IMR-90 (cell line): ENCODE data around the gene PLA2G4A. TPM values are rescaled to one million over a fixed set of nuclear protein-coding genes. Genes with fewer than 3 reads are reported as not detected.

Experiments used
- ATAC-seq: fragments of 200-7000 bp; cut with Tn5 transposase; 2 replicates; pipeline ENCODE4 v1.9.1; 2020; ENCODE audit warnings: low read depth, mild to moderate bottlenecking, moderate library complexity
- BruUV-seq: library from RNA; stranded (reverse); fragments of 400-500 nt; replicated peaks from 2 replicates; lab custom pipeline; 2021; lab: Mats Ljungman, UMichigan
- CTCF ChIA-PET: fragments of 300-600 bp; formaldehyde crosslinking; extraction: SDS; loops from one replicate; lab custom pipeline; 2021; ENCODE audit warnings: antibody characterized with exemption; lab: Yijun Ruan, JAX
- POLR2A ChIA-PET: fragments of 300-600 bp; sonication (Branson Sonifier 250); formaldehyde crosslinking; loops from one replicate; lab custom pipeline; 2022; ENCODE audit warnings: antibody characterized with exemption; ENCODE audit not compliant: unreplicated experiment; lab: Charles Lee
- DNase-seq: peaks from one replicate; pipeline ENCODE4 v3.0.0; 2013
- H2AFZ ChIP-seq: replicated peaks from 2 replicates; pipeline ENCODE3; 2013; ENCODE audit warnings: low read length, mild to moderate bottlenecking; ENCODE audit not compliant: poor library complexity
- H2AK5ac ChIP-seq: 2 replicates; pipeline ENCODE4 v1.6.1; 2013; ENCODE audit warnings: low read depth, low read length, inconsistent platforms
- H2AK9ac ChIP-seq: replicated peaks from 2 replicates; pipeline ENCODE3; 2013; ENCODE audit warnings: mild to moderate bottlenecking, low read depth, low read length, moderate library complexity; ENCODE audit not compliant: poor library complexity
- H2BK120ac ChIP-seq: 2 replicates; pipeline ENCODE4 v1.6.1; 2013; ENCODE audit warnings: low read depth, low read length, inconsistent platforms
- H2BK15ac ChIP-seq: 3 replicates; pipeline ENCODE4 v1.6.1; 2013; ENCODE audit warnings: low read depth, low read length, inconsistent platforms
- H2BK20ac ChIP-seq: 2 replicates; pipeline ENCODE4 v1.6.1; 2013; ENCODE audit warnings: low read depth, mild to moderate bottlenecking, inconsistent platforms, low read length, moderate library complexity
- H2BK5ac ChIP-seq: 2 replicates; pipeline ENCODE4 v1.6.1; 2013; ENCODE audit warnings: mild to moderate bottlenecking, low read depth, low read length, inconsistent platforms; ENCODE audit not compliant: poor library complexity, severe bottlenecking
- H3K14ac ChIP-seq: replicated peaks from 2 replicates; pipeline ENCODE4 v1.6.1; 2013; ENCODE audit warnings: low read depth, low read length, inconsistent platforms
- H3K18ac ChIP-seq: 2 replicates; pipeline ENCODE4 v1.6.1; 2013; ENCODE audit warnings: low read depth, low read length, control low read depth
- H3K23ac ChIP-seq: 2 replicates; pipeline ENCODE4 v1.6.1; 2013; ENCODE audit warnings: low read depth, low read length, inconsistent platforms
- H3K27ac ChIP-seq: 2 replicates; pipeline ENCODE4 v1.5.1; 2013; ENCODE audit warnings: mild to moderate bottlenecking, control low read depth, low read length; ENCODE audit not compliant: insufficient read depth
- H3K27me3 ChIP-seq: 2 replicates; pipeline ENCODE4 v1.6.1; 2013; ENCODE audit warnings: low read length; ENCODE audit not compliant: control insufficient read depth, insufficient read depth
- H3K36me3 ChIP-seq: 2 replicates; pipeline ENCODE4 v1.6.1; 2013; ENCODE audit warnings: low read length, mixed read lengths; ENCODE audit not compliant: control insufficient read depth, insufficient read depth
- H3K4ac ChIP-seq: 2 replicates; pipeline ENCODE4 v1.6.1; 2013; ENCODE audit warnings: low read depth, low read length, inconsistent platforms
- H3K4me1 ChIP-seq: 2 replicates; pipeline ENCODE4 v1.6.1; 2013; ENCODE audit warnings: low read length, mixed read lengths; ENCODE audit not compliant: control insufficient read depth, insufficient read depth
- H3K4me2 ChIP-seq: 2 replicates; pipeline ENCODE4 v1.6.1; 2013; ENCODE audit warnings: low read depth, mild to moderate bottlenecking, control low read depth, low read length, moderate library complexity
- H3K4me3 ChIP-seq: 2 replicates; pipeline ENCODE4 v1.5.1; 2013; ENCODE audit warnings: low read depth, mild to moderate bottlenecking, control low read depth, low read length, moderate library complexity; ENCODE audit not compliant: insufficient read depth
- H3K56ac ChIP-seq: 2 replicates; pipeline ENCODE4 v1.6.1; 2013; ENCODE audit warnings: low read length, inconsistent platforms; ENCODE audit not compliant: insufficient read depth; ENCODE audit errors: extremely low read depth
- H3K79me1 ChIP-seq, 2 experiments: 2 replicates each; pipeline ENCODE4 v1.6.1; 2013; ENCODE audit warnings: low read length in 2 of 2, inconsistent platforms in 1 of 2, low read depth in 1 of 2
- H3K9ac ChIP-seq: 2 replicates; pipeline ENCODE4 v1.6.1; 2013; ENCODE audit warnings: low read depth, low read length, control low read depth
- H3K9me1 ChIP-seq: 2 replicates; pipeline ENCODE4 v1.6.1; 2013; ENCODE audit warnings: low read length, inconsistent platforms; ENCODE audit not compliant: insufficient read depth
- H3K9me3 ChIP-seq: 2 replicates; pipeline ENCODE4 v1.6.1; 2013; ENCODE audit warnings: low read length; ENCODE audit not compliant: control insufficient read depth, insufficient read depth
- H4K20me1 ChIP-seq: 2 replicates; pipeline ENCODE4 v1.6.1; 2013; ENCODE audit warnings: low read length, inconsistent platforms; ENCODE audit not compliant: insufficient read depth
- H4K5ac ChIP-seq: 2 replicates; pipeline ENCODE4 v1.6.1; 2013; ENCODE audit warnings: mild to moderate bottlenecking, low read depth, low read length, control low read depth
- H4K8ac ChIP-seq, 2 experiments: 2 replicates each; pipeline ENCODE4 v1.6.1; 2013; ENCODE audit warnings: low read depth in 2 of 2, low read length in 2 of 2, control low read depth in 1 of 2, inconsistent platforms in 1 of 2
- H4K91ac ChIP-seq: 2 replicates; pipeline ENCODE4 v1.6.1; 2013; ENCODE audit warnings: low read depth, low read length, inconsistent platforms; ENCODE audit not compliant: insufficient read depth
- MAFK ChIP-seq: IDR thresholded peaks from 2 replicates; pipeline ENCODE4 v1.6.1; 2012; ENCODE audit warnings: low read depth, low read length, improper control_type of control experiment
- NFE2L2 ChIP-seq: fragments of 150-350 bp; IDR thresholded peaks from 2 replicates; pipeline ENCODE4 v1.6.1; 2016; ENCODE audit warnings: low read depth, mild to moderate bottlenecking, low read length
- SMC3 ChIP-seq: fragments of 150-350 bp; IDR thresholded peaks from 2 replicates; pipeline ENCODE4 v1.6.1; 2016; ENCODE audit warnings: low read depth, mild to moderate bottlenecking, antibody characterized with exemption, low read length, moderate library complexity
- WGBS, 2 experiments: methylation state at CpG; one replicate each; pipeline versions ENCODE4 v1.1.5 to v1.1.7; 2013; ENCODE audit warnings: missing lambda C conversion rate in 2 of 2; ENCODE audit not compliant: insufficient read length in 1 of 2; ENCODE audit errors: extremely low coverage in 2 of 2; 5-methylcytosine and 5-hydroxymethylcytosine counted together
- dilution Hi-C: fragments of 300-500 bp; cut with HindIII; formaldehyde crosslinking; loops from one replicate; pipeline ENCODE4 v1.14.3; 2018; ENCODE audit warnings: low sequenced_read_pairs; ENCODE audit not compliant: unreplicated experiment
- in situ Hi-C: fragments of 300-500 bp; cut with MboI; formaldehyde crosslinking; loops from 3 replicates; pipeline ENCODE4 v1.14.3; 2019; ENCODE audit warnings: low sequenced_read_pairs, inconsistent platforms, mixed read lengths
- intact Hi-C: fragments of 100-400 bp; cut with micrococcal nuclease; formaldehyde crosslinking; loops from 2 replicates; pipeline ENCODE4 v1.10.0; 2022
- polyA plus RNA-seq, 3 experiments: library from polyadenylated mRNA; depleted of rRNA; stranded (reverse); fragments of >200 nt; gene quantifications; 2 replicates each; pipeline ENCODE4 v1.2.3, GENCODE V29; 2012; ENCODE audit warnings: low replicate concordance in 1 of 3
- total RNA-seq: library from RNA; depleted of rRNA; stranded (reverse); fragments of >200 nt; gene quantifications from 2 replicates; pipeline ENCODE4 v1.2.3, GENCODE V29; 2012

Gene PLA2G4A
- total and polyA plus RNA-seq, 2 of the 4 experiments (the other 2 are of a cell fraction), result 1.6 to 3.8 TPM

DNA sequence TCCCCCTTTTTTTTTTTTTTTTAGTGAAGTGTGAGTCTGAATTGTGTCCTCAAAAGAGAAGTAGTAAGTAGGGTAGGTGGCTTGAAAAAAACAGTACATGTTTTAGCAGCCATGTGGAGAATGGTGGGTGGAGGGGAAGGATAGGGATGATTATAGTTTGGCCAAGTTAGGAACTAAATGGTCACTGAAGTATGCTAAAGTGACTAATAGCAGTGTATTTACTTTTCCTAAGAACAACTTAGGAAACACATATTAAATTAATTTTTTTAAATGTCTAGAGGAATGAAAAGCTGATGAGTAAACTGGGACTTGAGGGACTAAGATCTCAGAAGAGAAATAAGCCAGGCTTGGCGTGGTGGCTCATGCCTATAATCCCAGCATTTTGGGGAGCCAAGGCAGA, 55.5 kb downstream of the PLA2G4A start:
- H3K4me2 ChIP-seq, result no peak overlapping the region
- in situ Hi-C loops (no loop called here), intact Hi-C loops (no loop called here), dilution Hi-C loops (no loop called here)
- CTCF ChIA-PET, result no interaction called here
- H4K91ac ChIP-seq, result no peak overlapping the region
- H2BK5ac ChIP-seq, result no peak overlapping the region
- POLR2A ChIA-PET, result no interaction called here
- H4K8ac ChIP-seq, result no peak overlapping the region
- no peak overlapping the region for H3K56ac ChIP-seq
- no peak overlapping the region for H2AFZ ChIP-seq
- H3K23ac ChIP-seq, result no peak overlapping the region
- H2BK120ac ChIP-seq, result no peak overlapping the region
- H2BK20ac ChIP-seq, result no peak overlapping the region
- ATAC-seq (peak; percentile 83), DNase-seq (peak; percentile 55)
- H3K36me3 ChIP-seq, result no peaks in the 10 kb centered on the region
- H4K5ac ChIP-seq, result no peak overlapping the region
- no peaks in the 10 kb centered on the region for H4K20me1 ChIP-seq
- no peak overlapping the region for H2AK9ac ChIP-seq
- no peak overlapping the region for H3K9ac ChIP-seq
- H3K27me3 ChIP-seq, result no peaks in the 10 kb centered on the region
- H3K18ac ChIP-seq, result no peak overlapping the region
- H3K79me1 ChIP-seq, result no peaks in the 10 kb centered on the region
- H3K14ac ChIP-seq, result no peak overlapping the region
- no peak overlapping the region for H3K27ac ChIP-seq
- no peaks in the 10 kb centered on the region for H3K9me3 ChIP-seq
- TF ChIP-seq NFE2L2 (no peak), MAFK (no peak), SMC3 (no peak)
- no peak overlapping the region for H2AK5ac ChIP-seq
- H2BK15ac ChIP-seq, result no peak overlapping the region
- BruUV-seq, result no TSS peak
- no peaks in the 10 kb centered on the region for H3K9me1 ChIP-seq
- 0 out of 2 replicates have a peak, but pooled peaks cover 1% of the 10 kb centered on the region for H3K4me1 ChIP-seq
- WGBS, 2 experiments, result 100% methylated on average over 1 of the region's 1 CpG; no CpG with 5 or more reads in 1 of the 2 experiments
- no peak overlapping the region for H3K4me3 ChIP-seq
- H3K4ac ChIP-seq, result no peak overlapping the region
